K562 (cell line): Measurements from ENCODE around the gene KRT71. TPM values are rescaled to one million over a fixed set of nuclear protein-coding genes. Genes with fewer than 3 reads are reported as not detected.

Experiments
- ATAC-seq: fragments of 200-7000 bp; cut with Tn5 transposase; 3 replicates; pipeline ENCODE4 v1.9.1; 2020; ENCODE audit warnings: moderate library complexity
- BruUV-seq: library from RNA; stranded (reverse); fragments of 400-500 nt; replicated peaks from 2 replicates; lab custom pipeline; 2021; lab: Mats Ljungman, UMichigan
- CTCF ChIA-PET: fragments of 300-600 bp; formaldehyde crosslinking; extraction: SDS; loops from one replicate; lab custom pipeline; 2021; ENCODE audit warnings: low intra/inter-chr PET ratio; lab: Yijun Ruan, JAX
- POLR2A ChIA-PET: fragments of 300-600, 350-650 bp; sonication (Branson Sonifier 250); formaldehyde crosslinking; extraction: SDS; loops from one replicate; lab custom pipeline; 2021; ENCODE audit warnings: antibody characterized with exemption, inconsistent platforms; lab: Yijun Ruan, JAX
- DNase-seq, 4 experiments: peaks; one replicate each; pipeline versions ENCODE4 v3.0.0 to v3.0.0-alpha.2; 2011 to 2018; ENCODE audit warnings: low spot score in 3 of 4, mixed read lengths in 3 of 4; ENCODE audit errors: extremely low read depth in 1 of 4
- FAIRE-seq: peaks from 2 replicates; lab custom pipeline; 2011; peaks lifted over from hg19 to GRCh38; lab: Jason Lieb, UNC
- H2AFZ ChIP-seq: 2 replicates; pipeline ENCODE4 v1.6.0; 2011; ENCODE audit warnings: low read depth, low read length, control low read depth, inconsistent platforms
- H3K27ac ChIP-seq: fragments of 200-600 bp; 3 replicates; pipeline ENCODE4 v1.8.0; 2011; ENCODE audit warnings: low read depth, mild to moderate bottlenecking, control low read depth, inconsistent platforms, low read length, moderate library complexity, mixed read lengths; ENCODE audit errors: extremely low read depth
- H3K27me3 ChIP-seq, 2 experiments: fragments of 300-600 bp in 1 of 2; 2 replicates in 1 of 2; 3 replicates in 1 of 2; pipeline versions ENCODE4 v1.6.0 to v1.8.0; 2011; ENCODE audit warnings: inconsistent platforms in 2 of 2, low read length in 2 of 2, mild to moderate bottlenecking in 1 of 2, mixed read lengths in 1 of 2, moderate library complexity in 1 of 2; ENCODE audit not compliant: control insufficient read depth in 2 of 2, insufficient read depth in 2 of 2
- H3K36me3 ChIP-seq: fragments of 300-600 bp; 3 replicates; pipeline ENCODE4 v1.8.0; 2011; ENCODE audit warnings: mild to moderate bottlenecking, low read length, inconsistent platforms; ENCODE audit not compliant: control insufficient read depth, insufficient read depth
- H3K4me1 ChIP-seq, 2 experiments: fragments of 200-600 bp in 1 of 2; replicated peaks in 1 of 2; 2 replicates in 1 of 2; 3 replicates in 1 of 2; pipeline versions ENCODE4 v1.5.1 to v1.8.0; 2011; ENCODE audit warnings: inconsistent platforms in 2 of 2, low read length in 2 of 2, mild to moderate bottlenecking in 1 of 2, mixed read lengths in 1 of 2, moderate library complexity in 1 of 2; ENCODE audit not compliant: control insufficient read depth in 2 of 2, insufficient read depth in 2 of 2
- H3K4me2 ChIP-seq: 2 replicates; pipeline ENCODE4 v1.6.1; 2011; ENCODE audit warnings: low read length, control low read depth, inconsistent platforms, mixed read lengths; ENCODE audit not compliant: insufficient read depth
- H3K4me3 ChIP-seq: fragments of 200-600 bp; sonication (generic), shearing (Covaris generic); 2 replicates; pipeline ENCODE4 v1.5.1; 2016; ENCODE audit warnings: control low read depth, inconsistent platforms
- H3K79me2 ChIP-seq: fragments of 200-600 bp; 3 replicates; pipeline ENCODE4 v1.8.0; 2011; ENCODE audit warnings: low read length, inconsistent platforms; ENCODE audit not compliant: control insufficient read depth, insufficient read depth
- H3K9ac ChIP-seq, 2 experiments: 2 replicates each; pipeline versions ENCODE4 v1.6.0 to v1.6.1; 2011; ENCODE audit warnings: low read depth in 2 of 2, low read length in 2 of 2, control low read depth in 1 of 2, inconsistent platforms in 1 of 2, mild to moderate bottlenecking in 1 of 2, mixed read lengths in 1 of 2; ENCODE audit not compliant: insufficient read depth in 1 of 2
- H3K9me1 ChIP-seq: one replicate; pipeline ENCODE4 v1.6.0; 2011; ENCODE audit warnings: inconsistent platforms, mild to moderate bottlenecking, low read length, moderate library complexity; ENCODE audit not compliant: control insufficient read depth, insufficient read depth
- H3K9me3 ChIP-seq: replicated peaks from 2 replicates; pipeline ENCODE4 v1.5.1; 2011; ENCODE audit warnings: low read depth, low read length, inconsistent platforms; ENCODE audit not compliant: control insufficient read depth, insufficient read depth
- H4K20me1 ChIP-seq: replicated peaks from 2 replicates; pipeline ENCODE4 v1.6.1; 2011; ENCODE audit warnings: low read length, inconsistent platforms, mixed read lengths; ENCODE audit not compliant: control insufficient read depth, insufficient read depth
- ETS1 ChIP-seq: conservative IDR thresholded peaks from 2 replicates; pipeline ENCODE4 v1.6.1; 2011; ENCODE audit warnings: low read depth, mild to moderate bottlenecking, low read length; ENCODE audit not compliant: control insufficient read depth
- ETV5 ChIP-seq: sonication (generic); formaldehyde crosslinking; IDR thresholded peaks from 2 replicates; pipeline ENCODE4 v1.4.0; 2020; ENCODE audit warnings: low read depth, mild to moderate bottlenecking, missing genetic modification reagents
- NBN ChIP-seq: fragments of 450-650 bp; IDR thresholded peaks from 2 replicates; pipeline ENCODE4 v1.6.1; 2016; ENCODE audit warnings: low read depth, mild to moderate bottlenecking
- NFRKB ChIP-seq: fragments of 450-650 bp; IDR thresholded peaks from 2 replicates; pipeline ENCODE4 v1.6.1; 2016; ENCODE audit warnings: low read depth
- TCF7L2 ChIP-seq: fragments of 150-350 bp; IDR thresholded peaks from 2 replicates; pipeline ENCODE4 v1.6.1; 2016; ENCODE audit warnings: low read depth, mild to moderate bottlenecking, low read length, moderate library complexity
- YBX1 ChIP-seq: fragments of 450-650 bp; IDR thresholded peaks from 2 replicates; pipeline ENCODE4 v1.7.1; 2016; ENCODE audit warnings: mild to moderate bottlenecking
- ZFP91 ChIP-seq: sonication (generic); formaldehyde crosslinking; IDR thresholded peaks from 2 replicates; pipeline ENCODE4 v1.8.0; 2022; ENCODE audit warnings: mild to moderate bottlenecking, missing genetic modification reagents
- WGBS: fragments of 100-300 bp; shearing (Covaris generic); methylation state at CpG from one replicate; pipeline ENCODE4 v1.1.6; 2016; ENCODE audit warnings: low coverage, mixed read lengths; ENCODE audit not compliant: insufficient coverage; ENCODE audit errors: missing lambda C conversion rate; 5-methylcytosine and 5-hydroxymethylcytosine counted together
- in situ Hi-C: fragments of 300-500 bp; cut with MboI; formaldehyde crosslinking; loops from 4 replicates; pipeline ENCODE4 v1.15.0; 2018; ENCODE audit warnings: inconsistent platforms, mixed read lengths
- intact Hi-C: fragments of 100-400 bp; cut with micrococcal nuclease; formaldehyde crosslinking; loops from 2 replicates; pipeline ENCODE4 v1.14.2; 2022
- polyA plus RNA-seq, 8 experiments: library from polyadenylated mRNA; depleted of rRNA in 4 of 8; stranded (reverse) in 5 of 8; unstranded in 3 of 8; fragments of >200 nt; fragmentation: Nextera tagmentation in 2 of 8; fragmentation: Illumina TruSeq in 1 of 8; extraction: Ambion mirVana in 2 of 8; extraction: Trizol in 1 of 8; gene quantifications; 2 replicates each; pipeline versions ENCODE4 v1.2.1 to v1.2.3, GENCODE V29; 2011 to 2014; ENCODE audit warnings: inconsistent platforms in 1 of 8, missing spikeins in 1 of 8
- total RNA-seq, 7 experiments: library from RNA; depleted of rRNA in 6 of 7; stranded (reverse); fragments of >200 nt in 6 of 7; fragmentation: Illumina TruSeq in 2 of 7; extraction: Trizol in 2 of 7; gene quantifications; 2 replicates each; pipeline versions ENCODE4 v1.2.1 to v1.2.3, GENCODE V29; 2011 to 2021; ENCODE audit warnings: low replicate concordance in 1 of 7

Gene KRT71
- total and polyA plus RNA-seq, 9 of the 15 experiments (the other 6 are each of a cell fraction or from before 2014, with no cell fraction given): not detected

GRCh38 chr12:52524898-52525591, 27.9 kb downstream of the KRT71 start:
- POLR2A ChIA-PET: no interaction called here
- Histone ChIP-seq H3K9ac (no peak overlapping the region), H3K27me3 (peaks cover 9 to 57% of the 10 kb centered on the region in 2 experiments; a peak in 4 of 5 replicates), H3K9me3 (no peaks in the 10 kb centered on the region), H3K27ac (no peak overlapping the region), H3K79me2 (no peaks in the 10 kb centered on the region), H4K20me1 (peaks cover 9% of the 10 kb centered on the region; the same call in 1 of the 2 replicates), H3K4me2 (no peak overlapping the region), H3K36me3 (no peaks in the 10 kb centered on the region), H3K9me1 (no peaks in the 10 kb centered on the region), H3K4me1 (no peaks in the 10 kb centered on the region; a peak in 1 of 5 replicates), H3K4me3 (no peak overlapping the region), H2AFZ (no peak overlapping the region)
- FAIRE-seq: no peak
- no TSS peak for BruUV-seq
- intact Hi-C loops (no loop called here), in situ Hi-C loops (no loop called here)
- CTCF ChIA-PET: no interaction called here
- no peak for DNase-seq
- 0% methylated on average over 4 of the region's 5 CpGs for WGBS
- no peak for TF ChIP-seq ETS1
- no peak for TF ChIP-seq ZFP91 (CRISPR knock-in tag)
- TF ChIP-seq ETV5: no peak
- no peak for TF ChIP-seq YBX1
- no peak for TF ChIP-seq TCF7L2
- TF ChIP-seq NBN: no peak
- no peak for TF ChIP-seq NFRKB
- TF ChIP-seq, all 486 proteins: peak for 0
- ATAC-seq: no peak
